Kidney (tissue), 14 donors: ENCODE data around the gene BCL3. TPM values are rescaled to one million over a fixed set of nuclear protein-coding genes. Genes with fewer than 3 reads are reported as not detected.
A peak's percentile ranks its signal among the peaks of the same experiment; 100 is the strongest.

Experiments
- DNase-seq, 5 donors: peaks; one replicate each; pipeline ENCODE4 v3.0.0-alpha.2; 2013 to 2020
- FAIRE-seq: peaks from 2 replicates; lab custom pipeline; 2012; peaks lifted over from hg19 to GRCh38; lab: Jason Lieb, UNC
- H3K27ac ChIP-seq, 2 donors: one replicate each; pipeline ENCODE4 v1.7.0; 2013; ENCODE audit warnings: low read depth in 2 of 2, low read length in 2 of 2, inconsistent platforms in 1 of 2
- H3K27me3 ChIP-seq: one replicate; pipeline ENCODE4 v1.7.1; 2013; ENCODE audit warnings: low read length, inconsistent platforms; ENCODE audit not compliant: control insufficient read depth, insufficient read depth
- H3K36me3 ChIP-seq, 3 donors: one replicate each; pipeline versions ENCODE4 v1.7.0 to v1.7.1; 2013; ENCODE audit warnings: low read length in 3 of 3, control low read depth in 1 of 3, inconsistent platforms in 1 of 3; ENCODE audit not compliant: insufficient read depth in 3 of 3, control insufficient read depth in 2 of 3
- H3K4me1 ChIP-seq, 3 donors: one replicate each; pipeline versions ENCODE4 v1.7.0 to v1.7.1; 2013; ENCODE audit warnings: low read length in 3 of 3, inconsistent platforms in 1 of 3, low read depth in 1 of 3; ENCODE audit not compliant: control insufficient read depth in 2 of 3, insufficient read depth in 2 of 3
- H3K4me3 ChIP-seq, 3 donors: one replicate each; pipeline versions ENCODE4 v1.7.0 to v1.8.1; 2013; ENCODE audit warnings: low read length in 3 of 3, control low read depth in 1 of 3, inconsistent platforms in 1 of 3
- H3K9ac ChIP-seq, 3 donors: one replicate each; pipeline versions ENCODE4 v1.7.0 to v1.7.1; 2013; ENCODE audit warnings: low read length in 3 of 3, control low read depth in 1 of 3, inconsistent platforms in 1 of 3
- H3K9me3 ChIP-seq, 3 donors: one replicate each; pipeline versions ENCODE4 v1.7.0 to v1.7.1; 2013; ENCODE audit warnings: low read length in 3 of 3, control low read depth in 1 of 3, inconsistent platforms in 1 of 3; ENCODE audit not compliant: control insufficient read depth in 2 of 3, insufficient read depth in 1 of 3
- intact Hi-C: fragments of 100-400 bp; cut with DNase I; formaldehyde crosslinking; loops from one replicate; pipeline ENCODE4 v1.11.1; 2022
- polyA plus RNA-seq: library from polyadenylated mRNA; stranded (reverse); fragments of 350-450 nt; fragmentation: Illumina TruSeq; extraction: RNeasy Lipid Tissue Mini Kit (QIAGEN cat#74804); gene quantifications from one replicate; pipeline ENCODE4 v1.2.3, GENCODE V29; 2014; ENCODE audit warnings: low read depth, low replicate concordance; ENCODE audit not compliant: insufficient read depth
- total RNA-seq: library from RNA; stranded (reverse); fragmentation: NEBNext Ultra II Directional; extraction: Animal tissue kit (Norgen Biotek cat#: 25700); gene quantifications from one replicate; pipeline ENCODE4 v1.2.1, GENCODE V29; 2021
- TF ChIP-seq, protein P1 (sequence below): IDR thresholded peaks from 3 replicates; pipeline ENCODE4 v1.5.1; 2012; ENCODE audit warnings: mild to moderate bottlenecking, moderate library complexity, borderline replicate concordance; ENCODE audit not compliant: insufficient read depth; ENCODE audit errors: extremely low read depth
- donor health status: control.
- donor health status: control.
- donor health status: control.
- donor health status: control.
- donor health status: control.
- donor health status: DM: yes; HTN: yes; CAD: no.
- donor health status: Normal renal cell carcinoma (clear cell type).

The BCL3 gene
- total and polyA plus RNA-seq, 2 donors from 2014 or later: 23.2 to 86.8 TPM

- H3K9ac ChIP-seq: no peak overlapping the region
- TF ChIP-seq, protein P1, sequence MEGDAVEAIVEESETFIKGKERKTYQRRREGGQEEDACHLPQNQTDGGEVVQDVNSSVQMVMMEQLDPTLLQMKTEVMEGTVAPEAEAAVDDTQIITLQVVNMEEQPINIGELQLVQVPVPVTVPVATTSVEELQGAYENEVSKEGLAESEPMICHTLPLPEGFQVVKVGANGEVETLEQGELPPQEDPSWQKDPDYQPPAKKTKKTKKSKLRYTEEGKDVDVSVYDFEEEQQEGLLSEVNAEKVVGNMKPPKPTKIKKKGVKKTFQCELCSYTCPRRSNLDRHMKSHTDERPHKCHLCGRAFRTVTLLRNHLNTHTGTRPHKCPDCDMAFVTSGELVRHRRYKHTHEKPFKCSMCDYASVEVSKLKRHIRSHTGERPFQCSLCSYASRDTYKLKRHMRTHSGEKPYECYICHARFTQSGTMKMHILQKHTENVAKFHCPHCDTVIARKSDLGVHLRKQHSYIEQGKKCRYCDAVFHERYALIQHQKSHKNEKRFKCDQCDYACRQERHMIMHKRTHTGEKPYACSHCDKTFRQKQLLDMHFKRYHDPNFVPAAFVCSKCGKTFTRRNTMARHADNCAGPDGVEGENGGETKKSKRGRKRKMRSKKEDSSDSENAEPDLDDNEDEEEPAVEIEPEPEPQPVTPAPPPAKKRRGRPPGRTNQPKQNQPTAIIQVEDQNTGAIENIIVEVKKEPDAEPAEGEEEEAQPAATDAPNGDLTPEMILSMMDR: no peak
- peak; percentile 38 to 99 (median 68) for DNase-seq
Observed at GRCh38 chr19:44741841-44742329, 6.6 kb upstream of the BCL3 start.

GRCh38 chr19:44742330-44743061 lies 6.0 kb upstream of the BCL3 start:
- H3K9me3 ChIP-seq: no peaks in the 10 kb centered on the region
- DNase-seq (peak in 1 of 5 donors; percentile 57), FAIRE-seq (no peak)
- intact Hi-C loops: no loop called here
- H3K4me3 ChIP-seq: no peak overlapping the region
- H3K27me3 ChIP-seq: no peaks in the 10 kb centered on the region
- no peaks in the 10 kb centered on the region for H3K36me3 ChIP-seq
- peak overlapping the region; percentile 82 to 97 for H3K27ac ChIP-seq
- TF ChIP-seq, protein P1: no peak
- no peak overlapping the region for H3K9ac ChIP-seq
- H3K4me1 ChIP-seq: peaks cover 0 to 24% (median 21%) of the 10 kb centered on the region in 3 donors

More at GRCh38 chr19:44741841-44742329, 6.6 kb upstream of the BCL3 start:
- FAIRE-seq: peak; percentile 23
- Histone ChIP-seq H3K9me3 (no peaks in the 10 kb centered on the region), H3K4me3 (no peak overlapping the region), H3K27ac (peak overlapping the region; percentile 82 to 97), H3K4me1 (peaks cover 0 to 22% (median 18%) of the 10 kb centered on the region in 3 donors), H3K27me3 (no peaks in the 10 kb centered on the region), H3K36me3 (no peaks in the 10 kb centered on the region)
- intact Hi-C loops: no loop called here

DNA sequence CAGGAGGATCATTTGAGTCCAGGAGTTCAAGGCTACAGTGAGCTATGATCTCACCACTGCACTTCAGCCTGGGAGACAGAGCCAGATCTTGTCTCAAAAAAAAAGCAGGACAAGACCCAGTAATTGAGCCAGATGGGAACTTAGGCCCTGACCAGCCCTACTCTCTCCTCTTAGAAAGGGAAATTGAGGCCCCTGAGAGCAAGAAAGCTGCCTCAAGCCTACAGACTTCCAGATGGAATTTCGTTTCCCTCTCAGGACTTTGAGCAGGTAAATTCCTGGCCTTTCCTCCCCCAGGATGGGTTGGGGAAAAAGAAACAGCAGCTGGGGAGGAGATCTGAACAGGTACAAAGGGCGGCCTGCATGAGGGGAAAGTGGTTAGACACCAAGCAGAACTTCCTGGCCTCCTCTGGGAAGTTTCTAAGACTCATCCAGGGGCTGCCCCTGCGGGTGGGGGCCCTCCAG lies 3.6 kb upstream of the BCL3 start:
- Histone ChIP-seq H3K27ac (peak overlapping the region; percentile 73 to 96), H3K4me3 (no peak overlapping the region), H3K4me1 (peaks cover 0 to 25% (median 22%) of the 10 kb centered on the region in 3 donors), H3K9ac (peak overlapping the region in 1 of 3 donors; percentile 51), H3K27me3 (no peaks in the 10 kb centered on the region), H3K36me3 (no peaks in the 10 kb centered on the region), H3K9me3 (no peaks in the 10 kb centered on the region)
- intact Hi-C loops: no loop called here
- DNase-seq: no peak
- TF ChIP-seq, protein P1: no peak
- FAIRE-seq: no peak
